HG02938 (cell line): Measurements from ENCODE around the gene PEAK1.
"Not testable (repeated sequence)": the region's sequence is repeated elsewhere in the genome, so short reads cannot be mapped to it uniquely, and the experiment has no call there.

ENCODE experiments used
- ATAC-seq: cut with Tn5 transposase; IDR thresholded peaks from one replicate; pipeline ENCODE4 v1.9.1; 2021; ENCODE audit warnings: mild to moderate bottlenecking, moderate library complexity; ENCODE audit not compliant: unreplicated experiment

Gene PEAK1

GRCh38 chr15:77185242-77185785, 234.6 kb downstream of the PEAK1 start:
- ATAC-seq: no peak

GRCh38 chr15:77184352-77184751, 235.6 kb downstream of the PEAK1 start:
- ATAC-seq: not testable (repeated sequence)

- no peak for ATAC-seq
Observed at GRCh38 chr15:77183066-77183465, 236.8 kb downstream of the PEAK1 start.

- ATAC-seq: peak; percentile 47
Observed at GRCh38 chr15:77181305-77182074, 238.4 kb downstream of the PEAK1 start.

GRCh38 chr15:77180757-77181156, 239.1 kb downstream of the PEAK1 start:
- ATAC-seq: no peak

GRCh38 chr15:77180270-77180669, 239.6 kb downstream of the PEAK1 start:
- no peak for ATAC-seq

- ATAC-seq: peak; percentile 64
Observed at GRCh38 chr15:77179541-77179998, 240.3 kb downstream of the PEAK1 start.

GRCh38 chr15:77178411-77178810, 241.5 kb downstream of the PEAK1 start:
- no peak for ATAC-seq

- not testable (repeated sequence) for ATAC-seq
Observed at GRCh38 chr15:77176148-77176547, 243.8 kb downstream of the PEAK1 start.

GRCh38 chr15:77173487-77173886, 246.4 kb downstream of the PEAK1 start:
- ATAC-seq: no peak

GRCh38 chr15:77171221-77171967, 248.5 kb downstream of the PEAK1 start:
- no peak for ATAC-seq

- no peak for ATAC-seq
Observed at GRCh38 chr15:77168616-77169015, 251.3 kb downstream of the PEAK1 start.

GRCh38 chr15:77168141-77168540, 251.8 kb downstream of the PEAK1 start:
- no peak for ATAC-seq

- ATAC-seq: no peak
Observed at GRCh38 chr15:77167406-77167805, 252.5 kb downstream of the PEAK1 start.

GRCh38 chr15:77163781-77164384, 256.0 kb downstream of the PEAK1 start:
- no peak for ATAC-seq

- no peak for ATAC-seq
Observed at GRCh38 chr15:77162872-77163633, 256.9 kb downstream of the PEAK1 start.

GRCh38 chr15:77160562-77161478, 259.1 kb downstream of the PEAK1 start:
- ATAC-seq: no peak

- not testable (repeated sequence) for ATAC-seq
Observed at GRCh38 chr15:77156000-77156399, 263.9 kb downstream of the PEAK1 start.

GRCh38 chr15:77148191-77148590, 271.7 kb downstream of the PEAK1 start:
- ATAC-seq: no peak

- ATAC-seq: no peak
Observed at GRCh38 chr15:77145370-77145769, 274.5 kb downstream of the PEAK1 start.
